Glomerular visceral epithelial cell (primary cell): ENCODE results near the gene OR2T35.

Experiments
- DNase-seq: peaks from one replicate; pipeline ENCODE4 v3.0.0-alpha.2; 2016; ENCODE audit errors: extremely low spot score

The OR2T35 gene

DNA sequence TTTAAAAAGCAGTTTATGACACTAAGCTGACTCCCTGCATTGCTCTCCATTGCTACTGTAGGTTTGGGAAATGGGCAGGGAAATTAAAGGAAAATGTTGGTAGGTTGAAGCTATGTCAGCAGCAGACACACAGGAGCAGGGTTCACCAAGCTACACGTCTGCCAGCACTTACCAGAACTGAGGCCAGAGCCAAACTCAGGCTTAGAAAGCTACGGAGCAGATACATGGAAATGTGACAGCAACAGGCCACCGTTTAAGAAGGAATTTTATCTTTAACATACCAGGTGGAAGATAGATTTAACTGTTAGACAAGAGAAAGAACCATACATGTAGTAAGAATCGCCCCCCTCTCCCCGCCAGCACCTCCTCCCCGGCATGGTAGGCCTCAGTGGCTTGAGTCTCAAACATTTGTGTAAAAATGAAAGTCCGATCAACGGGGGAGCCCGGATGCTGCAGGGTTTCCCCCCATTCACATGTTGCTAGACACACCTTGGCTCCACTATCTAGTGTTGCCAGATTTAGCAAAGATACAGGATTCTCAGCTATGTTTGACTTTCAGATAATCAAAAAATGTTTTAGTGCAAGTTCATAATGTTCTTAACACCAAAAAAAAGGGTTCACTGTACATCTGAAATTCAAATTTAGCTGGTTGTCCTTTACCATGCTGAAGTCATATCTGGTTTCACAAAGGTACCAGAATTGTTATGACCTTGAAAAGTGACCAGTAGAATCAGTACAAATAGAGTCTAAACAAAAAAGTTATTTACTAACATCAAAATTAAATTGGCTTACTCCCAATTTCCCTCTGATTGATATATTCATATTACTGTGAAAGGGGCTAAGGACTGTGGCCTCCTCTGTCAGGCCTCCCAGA lies 16.9 kb downstream of the OR2T35 start:
- DNase-seq, result no peak

DNA sequence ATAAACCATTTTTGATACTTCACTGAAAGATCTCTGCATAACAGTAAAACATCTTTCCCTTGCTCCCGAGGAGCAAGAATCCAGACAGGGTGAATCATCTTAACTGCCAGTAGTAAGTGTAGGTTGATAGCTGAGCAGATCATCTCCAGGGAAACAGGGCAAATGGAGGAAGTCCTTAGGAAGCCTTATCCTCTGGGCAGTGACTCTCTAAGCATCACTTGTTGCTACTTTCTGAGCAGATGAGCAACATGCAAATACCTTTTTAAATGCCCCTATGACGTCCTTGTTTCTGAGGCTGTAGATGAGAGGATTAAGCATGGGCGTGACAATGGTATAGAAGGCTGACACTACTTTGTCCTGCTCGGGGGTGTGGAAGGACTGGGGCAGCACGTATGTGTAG lies 19.1 kb downstream of the OR2T35 start:
- DNase-seq, result no peak

DNA sequence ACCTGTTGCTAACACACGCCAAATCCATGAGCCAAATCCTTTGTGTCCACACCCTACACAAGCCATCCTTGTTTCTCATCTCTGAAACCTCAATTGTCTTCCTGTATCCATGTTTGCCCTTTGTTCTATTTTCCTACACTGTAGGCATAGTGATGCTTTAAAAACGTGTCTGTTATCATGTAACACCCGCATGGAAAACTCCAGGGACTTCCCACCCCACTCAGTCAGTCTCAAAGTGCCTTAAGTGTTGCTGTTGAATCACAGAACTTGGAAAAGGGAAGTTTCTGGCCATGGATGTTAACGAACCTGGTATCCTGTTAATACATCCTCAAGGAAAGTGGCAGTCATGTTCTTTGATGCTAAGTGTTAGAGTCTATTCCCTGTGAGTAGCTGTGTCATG lies 19.9 kb downstream of the OR2T35 start:
- DNase-seq, result no peak

DNA sequence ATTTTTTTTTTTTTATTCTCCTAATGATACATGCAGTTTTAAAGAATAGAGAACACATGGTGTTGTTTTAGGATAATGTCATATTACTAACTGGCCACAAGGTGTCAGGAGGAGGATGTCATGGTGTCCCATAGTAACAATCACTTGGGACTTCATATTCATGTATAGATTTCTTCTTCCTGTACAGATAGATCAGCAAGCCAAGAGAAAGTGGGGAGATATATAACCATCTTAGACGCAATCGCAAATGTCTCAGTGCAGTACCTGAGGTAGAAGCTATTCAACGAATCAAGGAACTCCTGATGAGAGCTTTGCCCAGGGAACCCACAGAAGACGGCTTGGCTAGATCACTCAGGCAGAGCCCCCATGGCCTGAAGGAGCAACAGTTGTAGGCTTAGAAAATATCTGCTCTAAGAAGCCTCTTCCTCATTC lies 22.5 kb downstream of the OR2T35 start:
- peak; percentile 35 for DNase-seq

DNA sequence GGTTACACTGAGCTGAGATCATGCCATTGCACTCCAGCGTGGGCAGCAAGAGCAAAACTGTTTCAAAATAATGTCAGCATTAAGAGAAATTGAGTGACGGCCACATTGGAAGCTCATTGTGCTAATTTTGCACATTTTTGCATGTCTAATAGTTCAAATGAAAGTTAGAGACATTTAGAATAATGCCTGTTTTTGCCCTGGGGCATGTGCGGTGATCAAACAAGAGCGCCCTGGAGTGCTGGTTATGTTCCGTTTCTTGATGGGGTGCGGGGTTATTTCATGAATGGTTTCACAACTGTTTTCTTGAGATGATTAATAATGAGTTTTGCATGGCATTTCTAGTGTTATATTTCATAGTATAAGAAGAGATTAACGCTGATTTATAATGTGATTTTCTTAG lies 23.3 kb downstream of the OR2T35 start:
- no peak for DNase-seq

DNA sequence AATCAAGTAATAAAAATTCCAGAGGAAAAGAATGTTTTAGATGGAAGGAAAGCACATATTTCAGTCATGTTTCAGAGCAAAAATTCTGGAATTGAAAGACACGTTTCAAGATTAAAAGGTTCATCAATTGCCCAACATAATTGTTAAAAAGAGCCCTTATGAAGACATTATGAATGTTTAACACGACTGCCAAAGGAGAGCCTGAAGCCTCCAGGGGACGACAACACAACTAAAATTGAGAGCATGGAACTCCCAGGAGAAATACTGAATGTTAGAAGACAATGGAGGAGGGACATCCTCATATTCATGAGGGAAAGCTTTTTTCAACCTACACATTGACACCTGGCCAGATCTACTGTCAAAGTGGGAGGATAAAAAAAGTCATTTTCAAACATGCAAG lies 26.2 kb downstream of the OR2T35 start:
- DNase-seq, result peak; percentile 25

DNA sequence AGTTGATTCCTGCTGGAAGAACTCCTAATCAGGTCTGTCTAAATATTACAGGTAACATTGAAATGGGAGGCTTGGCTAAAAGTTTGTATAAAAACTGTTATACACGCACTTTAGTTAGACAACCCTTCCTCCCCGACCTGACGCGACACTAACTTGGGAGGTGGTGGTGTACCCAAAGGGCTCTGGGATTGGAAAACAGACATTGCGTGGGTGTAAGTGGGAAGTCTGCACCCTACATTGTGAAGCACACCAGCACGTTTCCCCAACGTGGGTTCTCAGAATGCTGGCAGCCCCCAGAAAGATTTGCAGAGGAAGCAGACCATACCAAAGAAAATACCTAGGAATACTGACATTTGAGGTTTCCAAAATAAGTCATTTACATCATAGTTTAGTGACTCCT lies 27.0 kb downstream of the OR2T35 start:
- no peak for DNase-seq

DNA sequence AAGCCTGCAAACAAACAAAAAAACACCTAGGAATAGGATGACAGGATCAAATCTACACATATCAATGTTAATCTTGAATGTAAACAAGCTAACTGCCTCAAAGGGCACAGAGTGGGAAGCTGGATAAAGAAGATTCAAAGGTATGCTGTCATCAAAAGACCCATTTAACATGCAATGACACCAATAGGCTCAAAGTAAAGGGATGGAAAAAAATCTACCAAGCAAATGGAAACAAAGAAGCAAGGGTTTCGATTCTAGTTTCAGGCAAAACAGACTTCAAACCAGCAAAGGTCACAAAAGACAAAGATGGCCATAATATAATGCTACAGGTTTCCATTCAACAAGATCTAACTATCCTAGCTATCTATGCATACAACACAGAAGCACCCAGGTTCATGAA lies 31.3 kb downstream of the OR2T35 start:
- no peak for DNase-seq

DNA sequence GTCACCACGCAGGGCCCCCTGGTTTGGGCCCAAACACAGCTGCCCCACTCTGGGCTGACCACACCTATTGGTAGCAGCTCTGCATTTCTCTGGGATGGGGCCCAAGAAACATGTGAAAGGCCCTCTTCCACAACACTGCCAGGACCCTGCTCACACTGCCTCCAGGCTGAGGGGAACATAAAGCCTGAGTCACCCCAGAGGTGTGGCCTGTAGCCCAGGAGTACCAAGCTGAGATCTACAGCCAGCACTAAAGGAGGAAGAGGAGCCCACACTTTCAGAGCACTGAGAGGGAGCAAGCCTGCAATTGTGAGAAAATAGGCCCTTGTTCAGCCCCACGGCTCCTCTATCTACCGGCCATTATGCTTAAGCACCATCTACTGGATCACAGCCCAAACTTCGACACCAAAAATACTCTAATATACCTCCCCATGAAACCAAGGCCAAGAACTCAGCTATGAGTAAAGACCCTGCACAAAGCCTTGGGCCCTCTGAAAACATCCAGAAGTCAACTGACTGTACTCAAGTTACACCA lies 33.1 kb downstream of the OR2T35 start:
- no peak for DNase-seq

DNA sequence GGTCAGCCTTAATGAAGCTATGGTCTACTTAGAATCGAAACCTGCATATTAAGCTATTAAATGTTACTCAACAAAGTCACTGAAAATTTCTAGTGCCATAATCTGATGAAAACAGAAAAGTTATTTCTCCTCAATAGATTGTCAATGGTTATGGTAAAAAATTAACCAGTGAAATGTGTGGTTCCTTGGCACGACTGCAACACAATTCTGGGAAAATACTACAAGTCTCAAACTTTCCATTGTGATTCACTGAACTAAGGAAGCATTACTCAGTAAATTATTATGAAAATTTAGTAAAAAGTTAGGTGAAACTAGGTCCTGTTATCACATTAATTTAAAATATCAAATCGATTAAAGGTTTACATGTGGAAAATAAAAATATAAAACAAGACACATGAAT lies 34.8 kb downstream of the OR2T35 start:
- DNase-seq, result no peak

DNA sequence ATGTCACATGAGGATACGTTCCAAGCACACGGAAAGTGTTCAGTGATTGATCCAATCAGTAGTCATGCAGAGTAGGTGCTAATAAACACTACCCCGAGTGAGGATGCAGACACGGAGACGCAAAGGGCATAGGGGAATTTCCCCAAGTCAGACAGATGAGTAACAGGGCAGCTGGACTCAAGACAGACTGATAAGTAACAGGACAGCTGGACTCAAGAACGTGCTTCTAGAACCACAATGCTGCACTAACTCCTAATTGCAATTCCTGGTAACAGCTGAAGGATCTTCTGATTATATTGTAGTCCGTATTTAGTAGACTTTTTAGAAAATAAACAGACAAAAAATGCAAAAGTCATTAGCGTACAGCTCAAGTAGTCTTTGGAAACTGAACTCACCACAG lies 45.7 kb downstream of the OR2T35 start:
- no peak for DNase-seq

DNA sequence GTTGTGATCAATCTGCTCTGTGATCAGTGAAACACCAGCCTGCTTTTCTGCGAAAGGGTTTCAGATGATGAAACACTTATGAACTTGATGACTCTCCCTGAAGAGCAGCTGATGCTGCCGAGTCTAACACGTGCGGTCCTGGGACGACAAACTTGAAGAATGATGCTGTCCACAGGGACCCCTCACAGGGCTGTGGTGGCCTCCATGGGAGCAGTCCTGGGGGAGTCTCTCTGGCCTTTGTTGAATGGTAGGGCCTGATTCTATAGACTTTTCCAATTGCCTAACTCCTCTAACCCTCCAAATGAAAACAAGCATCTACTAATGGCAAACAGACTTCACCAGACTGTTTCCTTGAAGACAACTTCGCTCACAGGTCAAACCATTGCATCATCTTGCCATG lies 47.5 kb downstream of the OR2T35 start, which contains the start of gene OR2T10:
TSS of gene OR2T10 (minus strand) at position 112 of the 400 bp plus-strand sequence. CDS start 3,932 bp downstream, outside the sequence.
- no peak for DNase-seq

DNA sequence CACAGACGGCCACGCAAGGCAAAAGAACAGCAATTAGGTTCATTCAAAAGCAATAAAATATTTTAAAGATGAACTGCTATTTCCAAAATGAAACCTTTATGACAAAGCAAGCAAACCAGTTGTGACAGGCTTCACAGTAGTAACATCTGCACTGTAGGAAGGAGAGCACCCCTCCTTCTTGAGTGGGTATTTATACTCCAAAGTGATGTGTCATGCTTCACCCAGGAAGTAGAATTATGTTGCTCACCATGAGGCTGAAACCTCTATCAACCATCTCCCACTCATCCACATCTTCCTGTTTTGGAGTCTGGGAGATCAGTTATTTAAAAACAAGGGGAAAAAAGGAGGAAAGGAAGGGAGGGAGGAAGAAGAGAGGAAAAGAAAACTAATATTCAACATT lies 48.5 kb downstream of the OR2T35 start:
- DNase-seq, result no peak

DNA sequence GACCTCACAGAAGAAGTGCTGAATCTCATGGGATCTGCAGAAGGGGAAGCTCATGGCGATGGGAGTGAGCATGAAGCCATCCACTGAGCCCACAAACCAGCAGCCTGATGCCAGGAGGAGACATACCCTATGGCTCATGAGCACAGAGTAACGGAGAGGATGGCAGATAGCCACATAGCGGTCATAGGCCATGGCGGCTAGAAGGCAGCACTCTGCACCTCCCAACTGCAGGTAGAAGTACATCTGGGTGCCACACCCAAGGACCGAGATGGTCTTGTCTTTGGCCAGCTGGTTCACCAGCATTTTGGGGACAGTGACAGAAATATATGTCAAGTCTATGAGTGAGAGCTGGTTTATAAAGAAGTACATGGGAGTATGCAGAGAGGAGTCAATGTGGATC lies 51.9 kb downstream of the OR2T35 start:
- DNase-seq, result no peak

DNA sequence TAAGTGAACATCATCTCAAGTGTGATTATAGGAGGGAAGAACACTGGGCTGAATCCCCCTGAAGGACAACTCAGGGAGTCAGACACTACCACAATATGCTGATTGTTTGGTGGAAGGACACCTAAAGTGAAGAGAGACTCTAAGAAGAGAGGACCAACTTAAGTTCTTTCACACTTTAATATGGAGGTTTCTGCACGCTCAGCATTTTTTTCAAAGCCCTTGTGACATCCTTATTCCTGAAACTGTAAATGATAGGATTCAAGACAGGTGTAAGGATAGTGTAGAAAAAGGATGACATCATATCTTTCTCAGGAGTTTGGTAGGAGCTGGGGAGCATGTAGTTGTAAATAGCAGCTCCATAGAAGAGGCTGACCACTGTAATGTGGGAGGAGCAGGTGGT lies 52.4 kb downstream of the OR2T35 start:
- DNase-seq, result no peak

DNA sequence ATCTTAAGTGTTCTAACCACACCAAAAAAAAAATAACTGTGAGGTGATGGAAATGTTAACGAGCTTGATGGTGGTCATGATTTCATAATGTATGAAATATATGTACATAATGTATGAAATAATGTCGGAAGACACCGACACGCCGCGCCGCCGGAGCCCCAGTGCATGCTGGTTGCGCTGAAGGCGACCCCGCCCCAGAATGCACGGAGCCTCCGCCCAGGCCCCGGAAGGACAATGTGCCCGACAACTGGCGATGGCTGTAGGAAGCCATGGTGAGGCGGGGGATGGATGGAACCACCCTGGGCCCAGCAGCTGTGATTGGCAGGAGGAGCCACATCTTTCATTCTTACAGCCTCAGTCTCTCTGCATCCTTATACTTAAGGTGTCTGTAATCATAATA lies 55.0 kb downstream of the OR2T35 start:
- DNase-seq, result no peak

DNA sequence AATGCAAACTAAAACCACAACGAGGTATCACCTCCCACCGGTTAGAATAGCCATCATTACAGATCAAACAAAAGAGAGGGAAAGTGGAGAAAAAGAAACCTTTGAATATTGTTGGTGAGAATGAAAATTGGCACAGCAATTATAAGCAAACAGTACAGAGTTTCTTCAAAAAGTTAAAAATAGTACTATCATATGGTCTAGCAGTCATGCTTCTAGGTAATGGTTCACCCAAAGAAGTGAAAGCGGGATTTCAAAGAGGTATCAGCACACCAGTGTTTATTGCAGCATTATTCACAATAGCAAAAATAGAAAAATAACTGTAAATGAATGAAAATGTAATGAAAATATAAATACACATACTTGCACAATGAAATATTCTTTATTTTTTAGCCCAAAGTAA lies 55.7 kb downstream of the OR2T35 start:
- no peak for DNase-seq
